Thoracic aorta (tissue), 2 donors: ENCODE measurements around the gene RPUSD4. TPM values are rescaled to one million over a fixed set of nuclear protein-coding genes. Genes with fewer than 3 reads are reported as not detected.

Experiments used
- ATAC-seq: fragments of 150-250 bp; one replicate; pipeline ENCODE4 v1.8.0; 2017; ENCODE audit warnings: low read depth; ENCODE audit not compliant: insufficient number of reproducible peaks, low FRiP score
- DNase-seq: peaks from one replicate; pipeline ENCODE4 v3.0.0-alpha.2; 2020; ENCODE audit warnings: low spot score
- H3K27ac ChIP-seq, 2 donors: fragments of 200-600 bp; sonication (generic); 1 replicate in 1 of 2; 2 replicates in 1 of 2; pipeline ENCODE4 v1.5.1; 2016; ENCODE audit warnings: mild to moderate bottlenecking in 2 of 2, moderate library complexity in 2 of 2
- H3K27me3 ChIP-seq: fragments of 200-600 bp; sonication (generic); replicated peaks from 2 replicates; pipeline ENCODE4 v1.6.0; 2016; ENCODE audit warnings: mild to moderate bottlenecking; ENCODE audit not compliant: insufficient read depth
- H3K36me3 ChIP-seq: fragments of 200-600 bp; sonication (generic); one replicate; pipeline ENCODE4 v1.5.1; 2016
- H3K4me1 ChIP-seq, 2 donors: fragments of 200-600 bp; sonication (generic); 1 replicate in 1 of 2; 2 replicates in 1 of 2; pipeline versions ENCODE4 v1.5.1 to v1.6.0; 2016; ENCODE audit warnings: low read depth in 2 of 2, mild to moderate bottlenecking in 1 of 2; ENCODE audit not compliant: control insufficient read depth in 1 of 2
- H3K4me3 ChIP-seq: fragments of 200-600 bp; sonication (generic); 2 replicates; pipeline ENCODE4 v1.5.1; 2016; ENCODE audit warnings: mild to moderate bottlenecking
- H3K9me3 ChIP-seq: fragments of 200-600 bp; sonication (generic); 2 replicates; pipeline ENCODE4 v1.5.1; 2016
- total RNA-seq, 2 donors: library from RNA; depleted of rRNA; stranded (reverse); fragments of >200 nt; gene quantifications; one replicate each; pipeline versions ENCODE4 v1.1.0 to v1.2.3, GENCODE V29; 2016
- TF ChIP-seq, protein P1 (sequence below): fragments of 200-600 bp; sonication (generic); IDR thresholded peaks from one replicate; pipeline ENCODE4 v1.5.1; 2019; ENCODE audit warnings: antibody characterized with exemption

RPUSD4 gene
- total RNA-seq, 2 donors from 2014 or later = 6.0 to 34.8 TPM

DNA sequence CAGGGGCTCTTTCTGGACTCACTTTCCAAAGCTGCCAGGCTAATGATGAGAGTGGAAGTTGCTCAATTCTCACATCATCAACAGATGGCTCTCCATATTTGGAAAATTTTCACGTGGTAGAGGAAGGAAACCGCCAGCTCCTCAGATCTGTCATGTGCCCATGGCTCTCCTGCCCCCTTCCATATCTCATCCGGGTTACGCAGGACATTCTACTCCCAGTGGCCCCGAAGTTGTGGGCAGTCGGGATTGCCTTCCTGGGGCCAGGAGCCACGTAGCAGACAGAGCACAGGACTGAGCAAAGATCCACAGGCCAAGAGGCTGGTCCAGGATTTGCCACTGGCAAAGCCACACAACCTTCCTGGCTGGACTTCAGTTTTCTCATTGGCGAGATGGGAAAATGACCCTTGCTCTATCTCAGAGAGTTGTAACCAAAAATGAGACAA lies 38.8 kb downstream of the RPUSD4 start:
- H3K27ac ChIP-seq = no peak overlapping the region
- H3K27me3 ChIP-seq = no peaks in the 10 kb centered on the region
- no peaks in the 10 kb centered on the region for H3K4me1 ChIP-seq
- ATAC-seq = no peak
- DNase-seq = no peak
- no peak overlapping the region for H3K4me3 ChIP-seq
- no peaks in the 10 kb centered on the region for H3K36me3 ChIP-seq
- no peaks in the 10 kb centered on the region for H3K9me3 ChIP-seq
- TF ChIP-seq, protein P1, sequence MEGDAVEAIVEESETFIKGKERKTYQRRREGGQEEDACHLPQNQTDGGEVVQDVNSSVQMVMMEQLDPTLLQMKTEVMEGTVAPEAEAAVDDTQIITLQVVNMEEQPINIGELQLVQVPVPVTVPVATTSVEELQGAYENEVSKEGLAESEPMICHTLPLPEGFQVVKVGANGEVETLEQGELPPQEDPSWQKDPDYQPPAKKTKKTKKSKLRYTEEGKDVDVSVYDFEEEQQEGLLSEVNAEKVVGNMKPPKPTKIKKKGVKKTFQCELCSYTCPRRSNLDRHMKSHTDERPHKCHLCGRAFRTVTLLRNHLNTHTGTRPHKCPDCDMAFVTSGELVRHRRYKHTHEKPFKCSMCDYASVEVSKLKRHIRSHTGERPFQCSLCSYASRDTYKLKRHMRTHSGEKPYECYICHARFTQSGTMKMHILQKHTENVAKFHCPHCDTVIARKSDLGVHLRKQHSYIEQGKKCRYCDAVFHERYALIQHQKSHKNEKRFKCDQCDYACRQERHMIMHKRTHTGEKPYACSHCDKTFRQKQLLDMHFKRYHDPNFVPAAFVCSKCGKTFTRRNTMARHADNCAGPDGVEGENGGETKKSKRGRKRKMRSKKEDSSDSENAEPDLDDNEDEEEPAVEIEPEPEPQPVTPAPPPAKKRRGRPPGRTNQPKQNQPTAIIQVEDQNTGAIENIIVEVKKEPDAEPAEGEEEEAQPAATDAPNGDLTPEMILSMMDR = no peak

DNA sequence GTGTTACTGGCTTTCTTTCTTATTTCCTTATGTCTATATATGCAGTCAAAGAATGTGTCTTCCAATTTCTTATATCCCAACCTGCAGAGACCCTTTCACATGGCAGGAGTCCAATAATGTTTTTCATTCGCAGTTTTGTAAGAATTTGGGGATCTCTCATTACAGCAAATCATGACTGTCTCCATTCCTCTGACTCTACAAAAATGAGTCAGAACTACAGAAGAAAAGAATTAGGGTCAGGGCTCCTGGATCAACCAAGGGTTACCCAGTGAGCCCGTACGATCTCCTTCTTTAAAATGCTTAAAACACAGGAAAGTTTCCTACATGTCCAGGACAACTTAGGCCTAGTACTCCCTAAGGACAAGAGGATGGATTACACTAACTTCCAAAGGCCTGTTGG lies 42.2 kb downstream of the RPUSD4 start:
- ATAC-seq (no peak), DNase-seq (no peak)
- H3K9me3 ChIP-seq = no peaks in the 10 kb centered on the region
- TF ChIP-seq, protein P1 = no peak
- H3K27me3 ChIP-seq = no peaks in the 10 kb centered on the region
- no peak overlapping the region for H3K27ac ChIP-seq
- no peaks in the 10 kb centered on the region for H3K36me3 ChIP-seq
- no peaks in the 10 kb centered on the region for H3K4me1 ChIP-seq
- H3K4me3 ChIP-seq = no peak overlapping the region

DNA sequence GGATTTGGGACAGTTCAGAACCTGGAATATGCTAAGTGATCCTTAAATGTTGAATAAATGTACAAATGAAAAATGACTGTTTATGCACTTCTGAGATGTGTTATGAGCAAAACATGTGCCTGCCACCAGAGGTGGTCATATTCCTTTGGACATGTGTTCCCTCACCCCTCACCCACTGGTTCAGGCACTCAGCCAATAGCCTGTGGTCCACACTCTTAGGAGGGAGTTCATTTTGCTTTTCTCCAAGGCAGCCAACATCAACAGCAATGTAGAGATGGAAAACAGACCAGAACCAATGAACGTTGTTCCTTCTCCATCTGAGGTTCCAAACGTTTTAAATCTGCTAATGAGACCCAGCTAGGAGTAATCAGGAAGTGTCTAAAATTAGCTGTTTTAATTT lies 44.0 kb downstream of the RPUSD4 start:
- TF ChIP-seq, protein P1 = no peak
- no peak overlapping the region for H3K4me3 ChIP-seq
- no peak overlapping the region for H3K27ac ChIP-seq
- H3K9me3 ChIP-seq = no peaks in the 10 kb centered on the region
- H3K4me1 ChIP-seq = peaks cover 4 to 10% of the 10 kb centered on the region in 2 donors
- DNase-seq = no peak
- no peaks in the 10 kb centered on the region for H3K36me3 ChIP-seq
- H3K27me3 ChIP-seq = no peaks in the 10 kb centered on the region
- ATAC-seq = no peak

DNA sequence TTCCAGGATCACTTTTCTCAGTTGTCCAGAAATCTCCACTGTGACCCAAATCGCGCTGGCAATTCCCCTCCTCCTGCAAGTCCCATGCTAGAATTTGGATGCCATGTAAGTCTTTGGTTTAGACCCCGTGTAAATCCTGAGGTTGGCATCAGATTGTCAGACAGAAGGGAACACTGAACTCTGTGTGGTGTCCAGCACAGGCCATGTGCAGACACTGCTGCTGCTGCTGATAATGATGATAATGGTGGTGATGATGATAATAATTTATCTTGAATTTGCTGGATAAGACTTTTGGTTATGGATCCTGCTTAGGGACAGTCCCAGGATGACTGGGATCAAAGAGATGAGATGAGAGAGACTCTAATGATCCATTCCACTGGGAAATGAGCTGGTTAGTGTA lies 45.0 kb downstream of the RPUSD4 start:
- H3K9me3 ChIP-seq = no peaks in the 10 kb centered on the region
- no peaks in the 10 kb centered on the region for H3K27me3 ChIP-seq
- ATAC-seq (no peak), DNase-seq (no peak)
- H3K4me3 ChIP-seq = no peak overlapping the region
- no peak overlapping the region for H3K27ac ChIP-seq
- H3K36me3 ChIP-seq = no peaks in the 10 kb centered on the region
- H3K4me1 ChIP-seq = peaks cover 4 to 14% of the 10 kb centered on the region in 2 donors
- TF ChIP-seq, protein P1 = no peak

DNA sequence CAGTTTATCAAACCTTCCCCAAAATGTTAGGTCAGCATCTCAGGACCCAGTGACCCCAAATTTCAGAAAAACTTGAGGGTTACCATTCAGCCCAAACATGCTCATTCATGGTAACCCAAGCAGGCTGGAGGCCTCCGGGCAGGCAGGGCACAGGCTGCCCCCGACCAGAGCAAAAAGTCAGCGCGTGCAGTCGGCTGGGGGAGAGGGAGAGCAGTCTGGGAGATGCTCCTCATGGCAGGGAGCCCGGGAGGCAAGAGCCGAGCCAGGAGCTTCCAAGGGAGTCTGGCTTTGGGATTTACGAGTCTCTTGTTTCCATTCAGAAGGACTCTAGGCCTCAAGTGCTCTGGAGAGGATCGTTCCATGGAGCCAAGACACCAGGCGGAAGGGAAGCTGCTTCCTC lies 45.7 kb downstream of the RPUSD4 start:
- H3K9me3 ChIP-seq = no peaks in the 10 kb centered on the region
- no peaks in the 10 kb centered on the region for H3K36me3 ChIP-seq
- H3K27me3 ChIP-seq = no peaks in the 10 kb centered on the region
- H3K27ac ChIP-seq = no peak overlapping the region
- no peak for ATAC-seq
- H3K4me3 ChIP-seq = no peak overlapping the region
- TF ChIP-seq, protein P1 = no peak
- no peak for DNase-seq
- peaks cover 4 to 14% of the 10 kb centered on the region in 2 donors for H3K4me1 ChIP-seq
